Mesodermal cell (in vitro differentiated cells): ENCODE data around the gene FAM240B.
A peak's percentile ranks its signal among the peaks of the same experiment; 100 is the strongest.

Experiments used
- H3K27ac ChIP-seq: 2 replicates; pipeline ENCODE4 v1.7.0; 2013; ENCODE audit warnings: mild to moderate bottlenecking, low read depth, low read length, moderate library complexity; ENCODE audit not compliant: severe bottlenecking
- H3K36me3 ChIP-seq: 2 replicates; pipeline ENCODE4 v1.7.1; 2013; ENCODE audit warnings: mild to moderate bottlenecking, low read length, moderate library complexity; ENCODE audit not compliant: control insufficient read depth, insufficient read depth
- H3K4me1 ChIP-seq: one replicate; pipeline ENCODE4 v1.7.1; 2013; ENCODE audit warnings: mild to moderate bottlenecking, low read length; ENCODE audit not compliant: insufficient read depth, control insufficient read depth, poor library complexity, severe bottlenecking
- H3K4me3 ChIP-seq: 2 replicates; pipeline ENCODE4 v1.7.0; 2013; ENCODE audit warnings: low read length, control low read depth, mild to moderate bottlenecking; ENCODE audit not compliant: insufficient read depth, poor library complexity, severe bottlenecking; ENCODE audit errors: extremely low read depth
- H3K9me3 ChIP-seq: 2 replicates; pipeline ENCODE4 v1.7.1; 2013; ENCODE audit warnings: mild to moderate bottlenecking, low read length, moderate library complexity; ENCODE audit not compliant: control insufficient read depth
- WGBS, 2 experiments: methylation state at CpG; one replicate each; pipeline ENCODE4 v1.1.5; 2013; ENCODE audit warnings: missing lambda C conversion rate in 2 of 2; ENCODE audit not compliant: insufficient coverage in 2 of 2; 5-methylcytosine and 5-hydroxymethylcytosine counted together

FAM240B gene

GRCh38 chr9:38686933-38687332 lies 33.0 kb downstream of the FAM240B start:
- 46 to 65% methylated on average over 8 to 9 of the region's 10 CpGs for WGBS, 2 experiments
- no peaks in the 10 kb centered on the region for H3K36me3 ChIP-seq
- no peaks in the 10 kb centered on the region for H3K9me3 ChIP-seq
- H3K4me1 ChIP-seq = peaks cover 34% of the 10 kb centered on the region
- peak overlapping the region; percentile 33 for H3K27ac ChIP-seq
- H3K4me3 ChIP-seq = no peak overlapping the region

DNA sequence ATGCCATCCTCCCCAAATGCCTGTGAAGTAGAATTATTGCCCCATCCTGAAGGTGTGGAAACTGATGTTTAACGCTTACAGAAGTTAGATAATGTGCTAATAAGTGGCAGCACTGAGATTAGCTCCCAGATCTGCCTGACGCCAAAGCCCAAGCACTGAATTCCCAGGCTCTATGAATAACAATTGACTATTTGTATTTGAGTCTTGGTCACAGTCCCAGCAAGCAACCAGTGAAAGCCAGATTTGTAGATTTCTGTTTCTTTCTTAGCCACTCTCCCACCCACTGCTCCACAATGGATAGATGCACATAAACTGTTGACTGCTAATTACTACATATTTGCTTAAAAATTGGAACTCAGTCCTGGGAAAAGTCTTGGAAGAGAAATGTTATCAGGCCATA lies 34.4 kb downstream of the FAM240B start:
- WGBS, 2 experiments = 79 to 83% methylated on average over 1 to 2 of the region's 2 CpGs
- Histone ChIP-seq H3K9me3 (no peaks in the 10 kb centered on the region), H3K36me3 (no peaks in the 10 kb centered on the region), H3K4me3 (no peak overlapping the region), H3K27ac (no peak overlapping the region), H3K4me1 (peaks cover 45% of the 10 kb centered on the region)

DNA sequence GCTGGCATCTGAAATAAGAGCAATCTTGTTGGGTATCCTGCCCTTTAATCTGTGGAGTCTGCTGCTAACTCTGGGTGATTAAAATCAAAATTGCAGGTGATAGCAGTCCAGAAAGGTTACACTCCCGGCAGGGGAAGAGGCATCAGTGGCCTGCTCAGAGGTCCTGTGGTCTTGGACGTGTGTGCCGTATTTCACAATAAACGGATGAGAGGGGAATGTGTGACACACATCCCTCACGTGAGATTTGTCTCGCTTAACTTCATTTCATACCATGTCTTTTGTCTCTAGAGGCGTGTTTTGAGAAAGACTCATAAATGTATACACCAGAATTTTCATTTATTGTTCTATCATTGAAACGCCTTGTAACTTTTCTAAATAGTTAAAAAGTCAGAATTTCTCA lies 36.6 kb downstream of the FAM240B start:
- Histone ChIP-seq H3K36me3 (no peaks in the 10 kb centered on the region), H3K9me3 (no peaks in the 10 kb centered on the region), H3K27ac (peak overlapping the region; percentile 91), H3K4me1 (peaks cover 42% of the 10 kb centered on the region), H3K4me3 (no peak overlapping the region)
- 94 to 96% methylated on average over 6 to 8 of the region's 8 CpGs for WGBS, 2 experiments

- no peaks in the 10 kb centered on the region for H3K36me3 ChIP-seq
- peaks cover 39% of the 10 kb centered on the region for H3K4me1 ChIP-seq
- no peaks in the 10 kb centered on the region for H3K9me3 ChIP-seq
- peak overlapping the region; percentile 91 for H3K27ac ChIP-seq
- no peak overlapping the region for H3K4me3 ChIP-seq
- 25 to 38% methylated on average over 1 of the region's 3 CpGs for WGBS, 2 experiments
These were observed 37.2 kb downstream of the FAM240B start for GRCh38 chr9:38682713-38683112.

DNA sequence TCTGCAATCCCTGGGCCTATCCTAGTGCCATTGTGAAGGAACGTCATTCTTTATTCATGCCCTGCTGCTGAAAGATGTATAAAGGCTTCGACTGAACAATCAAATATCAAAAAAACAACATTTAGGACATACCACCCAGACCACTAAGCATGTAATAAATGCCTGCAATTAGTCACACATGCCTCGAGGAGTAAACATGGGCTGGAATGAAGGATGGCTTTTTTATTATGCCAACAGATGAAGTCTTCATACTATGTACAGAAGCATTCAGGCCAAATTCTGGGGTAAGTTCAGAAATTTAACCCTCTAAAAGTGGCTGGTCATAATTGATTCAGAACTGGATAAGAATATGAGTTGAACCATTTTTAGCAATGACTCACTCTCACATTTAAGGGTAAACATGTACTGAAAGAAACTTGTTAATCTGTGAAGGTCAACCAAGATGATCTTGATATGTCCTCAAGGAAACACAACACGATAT lies 38.1 kb downstream of the FAM240B start:
- no peak overlapping the region for H3K4me3 ChIP-seq
- no peaks in the 10 kb centered on the region for H3K9me3 ChIP-seq
- no peaks in the 10 kb centered on the region for H3K36me3 ChIP-seq
- WGBS, 2 experiments = no CpG with 5 or more reads among the region's 4 CpGs
- peaks cover 29% of the 10 kb centered on the region for H3K4me1 ChIP-seq
- H3K27ac ChIP-seq = peak overlapping the region; percentile 91

DNA sequence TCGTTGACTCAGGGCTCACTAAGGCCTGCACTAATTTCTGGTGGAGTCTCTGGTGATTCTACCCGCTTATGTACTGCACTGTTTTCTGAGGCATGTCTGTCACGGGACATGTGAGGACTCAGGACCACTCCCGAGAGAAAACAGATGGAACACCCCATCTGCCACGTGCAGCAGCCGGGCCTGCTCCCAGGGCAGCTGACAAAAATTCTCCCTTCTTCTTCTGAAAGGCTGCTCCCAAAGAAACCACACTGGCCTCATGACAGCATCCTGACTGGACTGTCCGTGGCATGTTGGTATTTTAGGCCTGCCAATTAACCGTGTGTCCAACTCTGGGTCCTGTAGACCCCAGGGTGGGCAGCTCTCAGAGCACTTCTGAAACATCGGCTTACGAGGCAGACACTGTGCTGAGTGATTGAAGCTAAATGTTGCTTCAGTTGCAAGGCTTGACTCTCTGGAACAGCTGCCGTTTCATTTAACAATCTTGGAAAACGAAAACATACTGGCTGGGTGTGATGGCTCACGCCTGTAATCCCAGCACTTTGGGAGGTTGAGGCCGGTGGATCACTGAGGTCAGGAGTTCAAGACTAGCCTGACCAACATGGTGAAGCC lies 39.0 kb downstream of the FAM240B start:
- no peak overlapping the region for H3K4me3 ChIP-seq
- 89 to 96% methylated on average over 12 to 14 of the region's 14 CpGs for WGBS, 2 experiments
- H3K4me1 ChIP-seq = peaks cover 27% of the 10 kb centered on the region
- H3K27ac ChIP-seq = peak overlapping the region; percentile 91
- H3K9me3 ChIP-seq = no peaks in the 10 kb centered on the region
- no peaks in the 10 kb centered on the region for H3K36me3 ChIP-seq

DNA sequence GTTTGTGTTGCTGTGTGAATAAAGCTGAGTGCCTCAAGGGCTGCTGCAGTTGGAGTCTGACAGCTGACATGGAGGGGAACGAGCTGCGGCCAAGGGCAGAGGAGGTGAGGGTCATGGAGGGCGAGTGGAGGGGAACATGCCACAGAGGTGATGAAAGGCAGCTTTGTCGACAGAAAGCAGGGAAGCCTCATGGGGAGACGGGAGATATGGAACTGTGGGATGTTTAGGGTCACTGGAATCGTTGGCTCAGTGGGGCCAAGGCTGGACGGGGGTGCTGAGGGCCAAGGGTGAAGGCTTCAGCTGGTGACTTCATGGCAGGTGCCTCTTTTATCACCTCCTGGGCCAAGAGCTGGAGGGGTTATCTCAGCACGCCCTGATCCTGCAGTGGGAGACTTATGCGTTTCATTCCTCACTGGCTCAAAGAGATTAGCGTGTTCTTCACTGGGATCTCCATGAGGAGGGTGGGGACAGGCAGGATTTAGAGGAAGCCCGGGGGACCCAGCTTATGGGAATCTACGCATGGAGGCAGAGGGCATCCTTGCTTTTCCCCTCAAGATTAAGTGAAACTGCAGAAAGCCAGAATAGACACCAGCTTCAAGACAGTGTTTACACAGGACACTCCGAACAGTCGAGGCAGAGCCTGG lies 42.2 kb downstream of the FAM240B start:
- H3K9me3 ChIP-seq = no peaks in the 10 kb centered on the region
- WGBS, 2 experiments = 83 to 87% methylated on average over 14 of the region's 14 CpGs
- H3K4me1 ChIP-seq = peaks cover 20% of the 10 kb centered on the region
- H3K27ac ChIP-seq = no peak overlapping the region
- H3K4me3 ChIP-seq = no peak overlapping the region
- no peaks in the 10 kb centered on the region for H3K36me3 ChIP-seq

GRCh38 chr9:38675831-38676230 lies 44.1 kb downstream of the FAM240B start:
- Histone ChIP-seq H3K4me1 (peaks cover 12% of the 10 kb centered on the region), H3K27ac (no peak overlapping the region), H3K9me3 (no peaks in the 10 kb centered on the region), H3K4me3 (no peak overlapping the region), H3K36me3 (no peaks in the 10 kb centered on the region)
- WGBS, 2 experiments = 88% methylated on average over 1 of the region's 2 CpGs; no CpG with 5 or more reads in 1 of the 2 experiments

DNA sequence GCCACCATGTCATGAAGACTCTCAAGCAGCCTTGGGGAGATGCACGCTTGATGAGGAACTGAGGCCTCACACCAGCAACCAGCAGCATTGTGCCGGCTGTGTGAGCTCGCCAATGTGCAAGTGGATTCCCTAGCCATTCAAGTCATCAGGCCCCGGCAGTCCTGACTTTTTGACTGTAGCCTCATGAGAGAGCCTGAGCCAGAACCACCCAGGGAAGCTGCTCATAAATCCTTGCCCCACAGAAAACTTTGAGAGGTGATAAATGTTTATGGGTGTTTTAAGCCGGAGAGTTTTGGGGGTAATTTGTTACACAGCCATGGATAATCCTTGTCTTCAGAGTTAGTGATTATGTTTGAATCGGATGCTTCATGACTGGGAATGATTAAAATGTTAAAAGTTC lies 44.7 kb downstream of the FAM240B start:
- Histone ChIP-seq H3K9me3 (no peaks in the 10 kb centered on the region), H3K4me1 (peaks cover 10% of the 10 kb centered on the region), H3K36me3 (no peaks in the 10 kb centered on the region), H3K4me3 (no peak overlapping the region), H3K27ac (no peak overlapping the region)
- 75 to 90% methylated on average over 4 to 5 of the region's 6 CpGs for WGBS, 2 experiments

DNA sequence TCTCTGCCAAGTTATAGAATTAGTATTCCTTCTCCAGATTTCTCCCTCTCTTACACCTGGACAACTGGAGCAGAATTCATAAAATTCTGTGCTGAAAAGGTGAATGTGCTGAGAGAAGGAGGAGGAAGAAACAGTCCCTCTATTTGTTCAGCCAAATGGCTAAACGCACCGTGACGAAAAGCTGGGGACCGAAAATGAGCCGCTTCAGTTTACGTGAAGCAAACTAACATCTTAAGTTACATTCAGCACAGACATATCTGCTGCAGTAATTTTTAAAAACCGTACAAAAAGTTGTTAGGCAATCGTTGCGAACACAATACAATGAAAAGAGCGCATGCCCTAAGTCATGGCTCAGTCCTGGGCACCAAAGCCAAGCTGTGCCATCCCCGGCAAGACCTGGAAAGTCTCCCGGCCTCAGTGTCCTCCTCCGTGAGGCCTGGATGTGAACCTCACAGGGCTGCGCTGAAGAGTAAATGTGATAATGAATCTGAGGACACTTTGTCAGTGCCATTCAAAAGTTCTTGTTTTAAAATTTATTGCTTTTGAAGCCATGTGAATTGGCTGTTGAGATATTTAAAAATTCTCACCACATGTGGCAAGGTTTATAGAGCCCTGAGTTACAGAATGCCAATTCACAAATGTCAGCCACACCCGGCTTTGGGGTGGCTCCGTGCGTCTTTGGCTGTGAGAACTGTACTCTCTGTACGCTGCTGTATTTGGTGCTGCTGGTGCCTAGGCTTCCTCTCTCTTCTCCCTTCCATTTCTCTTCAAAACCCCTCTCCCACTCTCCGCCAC lies 46.3 kb downstream of the FAM240B start:
- H3K36me3 ChIP-seq = no peaks in the 10 kb centered on the region
- no peak overlapping the region for H3K4me3 ChIP-seq
- WGBS, 2 experiments = 94 to 95% methylated on average over 19 of the region's 19 CpGs
- peaks cover 10% of the 10 kb centered on the region for H3K4me1 ChIP-seq
- H3K9me3 ChIP-seq = no peaks in the 10 kb centered on the region
- H3K27ac ChIP-seq = no peak overlapping the region
